Psoas muscle (tissue), 8 donors: Measurements from ENCODE around the gene CALB2. TPM values are rescaled to one million over a fixed set of nuclear protein-coding genes. Genes with fewer than 3 reads are reported as not detected.

Source experiments
- ATAC-seq, 4 donors: fragments of 200-7000 bp; cut with Tn5 transposase; one replicate each; pipeline ENCODE4 v1.9.1; 2020; ENCODE audit warnings: moderate library complexity in 3 of 4, mild to moderate bottlenecking in 2 of 4
- DNase-seq, 2 donors: peaks; one replicate each; pipeline ENCODE4 v3.0.0-alpha.2; 2020
- H3K27ac ChIP-seq: fragments of 200-600 bp; one replicate; pipeline ENCODE4 v1.8.0; 2022
- H3K27me3 ChIP-seq, 3 donors: fragments of 200-600 bp in 1 of 3; one replicate each; pipeline versions ENCODE4 v1.6.1 to v1.8.0; 2013 to 2022; ENCODE audit warnings: low read length in 2 of 3, mild to moderate bottlenecking in 2 of 3, moderate library complexity in 1 of 3; ENCODE audit not compliant: insufficient read depth in 3 of 3
- H3K36me3 ChIP-seq, 2 donors: fragments of 200-600 bp in 1 of 2; one replicate each; pipeline versions ENCODE4 v1.6.1 to v1.8.0; 2013 to 2022; ENCODE audit warnings: low read depth in 1 of 2, mild to moderate bottlenecking in 1 of 2, moderate library complexity in 1 of 2; ENCODE audit not compliant: insufficient read depth in 1 of 2
- H3K4me1 ChIP-seq: fragments of 200-600 bp; one replicate; pipeline ENCODE4 v1.8.0; 2022
- H3K4me3 ChIP-seq: fragments of 200-600 bp; one replicate; pipeline ENCODE4 v1.8.0; 2022; ENCODE audit warnings: mild to moderate bottlenecking
- H3K9me3 ChIP-seq: fragments of 200-600 bp; one replicate; pipeline ENCODE4 v1.8.0; 2022
- WGBS, 3 donors: extraction: QIAGEN DNeasy Blood & Tissue Kit; methylation state at CpG; one replicate each; pipeline versions ENCODE4 v1.1.6 to v1.1.7; 2013; 5-methylcytosine and 5-hydroxymethylcytosine counted together
- intact Hi-C, 2 donors: fragments of 100-400 bp; cut with DNase I; formaldehyde crosslinking; loops; one replicate each; pipeline versions ENCODE4 v1.11.0 to v1.14.2; 2022
- polyA plus RNA-seq, 3 donors: library from polyadenylated mRNA; stranded (reverse); fragments of 200-250 nt; gene quantifications; one replicate each; pipeline ENCODE4 v1.2.3, GENCODE V29; 2013
- total RNA-seq, 4 donors: library from RNA; stranded (reverse); fragmentation: NEBNext Ultra II Directional in 2 of 4; extraction: Animal tissue kit (Norgen Biotek cat#: 25700) in 2 of 4; gene quantifications; one replicate each; pipeline versions ENCODE4 v1.2.1 to v1.2.4, GENCODE V29; 2021 to 2023
- TF ChIP-seq, protein P1 (sequence below): fragments of 200-600 bp; IDR thresholded peaks from one replicate; pipeline ENCODE4 v1.8.0; 2022; ENCODE audit warnings: antibody characterized with exemption
- donor health status: healthy with polysubstance abuse.
- donor health status: DM: no; HTN: no; CAD: no; lungs with moderate emphysema.
- donor health status: Bipolar disorder and iron deficiency.
- donor health status: healthy.
- donor health status: DM: yes; HTN: yes; CAD: no.
- donor health status: DM: no; HTN: no; CAD: no.
- donor health status: DM: no; HTN: no; CAD: no.
- donor health status: DM: yes; HTN: yes; CAD: no.

The CALB2 gene
- total and polyA plus RNA-seq, 7 donors: 0.16 to 0.61 (median 0.50) TPM; not detected in 2

DNA sequence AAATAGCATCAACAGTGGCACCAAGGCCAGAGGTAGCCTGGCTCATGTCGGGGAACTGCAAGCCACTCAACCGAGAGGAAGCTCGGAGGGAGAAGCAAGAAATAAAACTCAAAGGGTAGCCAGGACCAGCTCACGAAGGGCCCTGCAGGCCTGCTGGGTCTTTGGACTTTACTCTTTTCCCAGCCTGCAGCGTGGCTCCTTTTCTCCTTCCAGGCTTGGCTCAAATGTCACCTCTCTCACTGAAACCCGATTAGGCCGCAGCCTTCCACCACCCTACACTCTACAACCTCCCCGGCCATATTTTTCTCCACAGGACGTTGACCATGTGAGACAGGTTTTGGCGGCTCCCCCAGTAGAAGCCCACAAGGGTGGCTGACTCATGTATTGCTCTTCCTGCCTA is 38.1 kb downstream of the CALB2 start:
- H3K9me3 ChIP-seq: no peaks in the 10 kb centered on the region
- no peaks in the 10 kb centered on the region for H3K4me1 ChIP-seq
- ATAC-seq: no peak
- no peak for DNase-seq
- H3K27ac ChIP-seq: no peak overlapping the region
- TF ChIP-seq, protein P1, sequence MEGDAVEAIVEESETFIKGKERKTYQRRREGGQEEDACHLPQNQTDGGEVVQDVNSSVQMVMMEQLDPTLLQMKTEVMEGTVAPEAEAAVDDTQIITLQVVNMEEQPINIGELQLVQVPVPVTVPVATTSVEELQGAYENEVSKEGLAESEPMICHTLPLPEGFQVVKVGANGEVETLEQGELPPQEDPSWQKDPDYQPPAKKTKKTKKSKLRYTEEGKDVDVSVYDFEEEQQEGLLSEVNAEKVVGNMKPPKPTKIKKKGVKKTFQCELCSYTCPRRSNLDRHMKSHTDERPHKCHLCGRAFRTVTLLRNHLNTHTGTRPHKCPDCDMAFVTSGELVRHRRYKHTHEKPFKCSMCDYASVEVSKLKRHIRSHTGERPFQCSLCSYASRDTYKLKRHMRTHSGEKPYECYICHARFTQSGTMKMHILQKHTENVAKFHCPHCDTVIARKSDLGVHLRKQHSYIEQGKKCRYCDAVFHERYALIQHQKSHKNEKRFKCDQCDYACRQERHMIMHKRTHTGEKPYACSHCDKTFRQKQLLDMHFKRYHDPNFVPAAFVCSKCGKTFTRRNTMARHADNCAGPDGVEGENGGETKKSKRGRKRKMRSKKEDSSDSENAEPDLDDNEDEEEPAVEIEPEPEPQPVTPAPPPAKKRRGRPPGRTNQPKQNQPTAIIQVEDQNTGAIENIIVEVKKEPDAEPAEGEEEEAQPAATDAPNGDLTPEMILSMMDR: no peak
- intact Hi-C loops: no loop called here
- H3K36me3 ChIP-seq: no peaks in the 10 kb centered on the region
- no peak overlapping the region for H3K4me3 ChIP-seq
- 41 to 52% (median 51%) methylated on average over 10 of the region's 10 CpGs for WGBS, 3 donors
- H3K27me3 ChIP-seq: peaks cover 0 to 5% (median 0%) of the 10 kb centered on the region in 3 donors

DNA sequence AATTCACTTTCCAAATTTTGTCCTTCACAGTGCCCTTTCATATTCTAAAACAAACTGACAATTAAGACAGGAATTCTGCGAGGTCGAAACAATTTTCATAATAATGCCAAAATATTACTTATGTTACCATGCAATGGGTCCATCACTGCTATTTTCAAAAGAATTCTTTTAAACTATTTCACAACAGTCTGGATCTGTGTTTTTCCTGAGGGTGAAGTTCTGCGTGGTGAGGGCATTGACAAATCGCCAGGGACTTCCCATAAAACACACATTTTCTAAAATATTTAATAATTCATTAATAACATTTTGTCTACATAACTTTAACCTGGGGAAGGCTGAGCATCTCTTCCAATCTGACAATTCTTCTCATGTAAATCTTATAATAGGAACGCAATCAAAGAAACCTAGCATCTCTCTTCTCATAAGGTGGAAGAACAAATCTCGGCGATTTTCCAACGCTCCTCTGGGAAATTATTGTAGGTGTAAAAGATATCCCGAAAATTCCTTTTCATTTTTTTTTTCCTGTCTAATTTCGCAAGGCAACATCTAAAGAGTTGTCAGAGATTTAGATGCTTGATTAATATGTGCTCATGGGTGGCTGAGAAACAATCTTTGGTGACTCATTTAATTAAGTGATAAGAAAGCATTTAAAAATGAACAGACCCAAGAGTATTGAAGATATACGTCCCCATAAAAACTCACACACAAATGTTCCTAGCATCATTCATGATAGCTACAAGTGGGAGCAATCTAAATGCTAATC is 41.5 kb downstream of the CALB2 start:
- H3K27me3 ChIP-seq: peaks cover 0 to 5% (median 2%) of the 10 kb centered on the region in 3 donors
- no peak for ATAC-seq
- 77 to 88% (median 88%) methylated on average over 11 of the region's 11 CpGs for WGBS, 3 donors

DNA sequence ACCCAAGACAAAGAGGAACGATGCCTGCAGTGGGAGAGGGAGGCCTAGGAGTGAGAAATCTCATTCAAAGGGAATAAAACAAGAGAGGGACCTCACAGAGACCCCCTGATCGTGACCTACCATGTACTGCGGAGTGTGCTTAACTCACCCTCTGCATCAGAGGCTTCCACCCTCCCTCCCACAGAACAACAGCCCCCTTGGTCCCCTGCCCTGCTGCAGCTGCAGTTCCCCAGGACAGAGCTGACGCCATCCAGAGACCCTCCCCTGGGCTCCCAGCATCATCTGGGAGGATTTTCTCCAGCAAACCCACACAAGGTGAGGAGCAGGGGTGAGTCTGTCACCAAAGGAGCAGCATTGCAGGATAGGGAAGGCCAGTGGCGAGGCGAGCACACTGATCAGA is 43.5 kb downstream of the CALB2 start:
- H3K27me3 ChIP-seq: peaks cover 0 to 4% (median 2%) of the 10 kb centered on the region in 3 donors
- TF ChIP-seq, protein P1: no peak
- no peak overlapping the region for H3K4me3 ChIP-seq
- H3K27ac ChIP-seq: no peak overlapping the region
- intact Hi-C loops: no loop called here
- 46 to 57% (median 54%) methylated on average over 6 of the region's 6 CpGs for WGBS, 3 donors
- ATAC-seq: no peak
- H3K4me1 ChIP-seq: no peaks in the 10 kb centered on the region
- no peak for DNase-seq
- no peaks in the 10 kb centered on the region for H3K9me3 ChIP-seq
- H3K36me3 ChIP-seq: no peaks in the 10 kb centered on the region

More for the DNA sequence above, 41.5 kb downstream of the CALB2 start:
- TF ChIP-seq, protein P1: no peak
- Histone ChIP-seq H3K36me3 (no peaks in the 10 kb centered on the region), H3K9me3 (no peaks in the 10 kb centered on the region), H3K4me3 (no peak overlapping the region), H3K27ac (no peak overlapping the region), H3K4me1 (no peaks in the 10 kb centered on the region)
- intact Hi-C loops: no loop called here
- DNase-seq: no peak

DNA sequence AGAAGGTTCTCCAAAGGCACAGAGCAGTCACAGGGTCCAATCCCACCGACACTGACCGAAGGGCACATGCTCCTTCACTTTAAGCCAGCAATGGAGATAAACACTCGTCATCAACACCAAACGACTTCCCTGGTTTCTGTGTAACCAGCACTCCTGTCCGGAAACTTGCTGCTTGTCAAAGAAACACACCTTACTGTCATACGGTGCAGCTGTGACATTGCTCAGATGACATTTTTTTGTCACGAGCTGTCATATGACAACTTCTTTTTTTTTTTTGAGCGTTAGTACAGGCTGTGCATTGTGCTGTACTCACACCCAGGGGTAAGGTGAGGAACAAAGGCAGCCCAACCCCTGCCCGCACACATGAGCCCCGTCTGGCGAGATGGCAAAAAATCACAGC is 44.2 kb downstream of the CALB2 start:
- intact Hi-C loops: no loop called here
- TF ChIP-seq, protein P1: no peak
- no peaks in the 10 kb centered on the region for H3K36me3 ChIP-seq
- peaks cover 0 to 2% (median 1%) of the 10 kb centered on the region in 3 donors for H3K27me3 ChIP-seq
- WGBS, 3 donors: 70 to 78% (median 76%) methylated on average over 11 of the region's 11 CpGs
- no peak overlapping the region for H3K27ac ChIP-seq
- H3K9me3 ChIP-seq: no peaks in the 10 kb centered on the region
- DNase-seq (no peak), ATAC-seq (no peak)
- no peaks in the 10 kb centered on the region for H3K4me1 ChIP-seq
- no peak overlapping the region for H3K4me3 ChIP-seq
